ENCODE data around the gene PDZD8. TPM values are rescaled to one million over a fixed set of nuclear protein-coding genes. Genes with fewer than 3 reads are reported as not detected.

The PDZD8 gene
- total and polyA plus RNA-seq, 12 donors = 1.7 to 45.7 (median 25.0) TPM

GRCh38 chr10:117272195-117273076, 102.8 kb downstream of the PDZD8 start:
- no peaks in the 10 kb centered on the region for H3K36me3 ChIP-seq (replicated peaks in 1 of 2)
- H3K27me3 ChIP-seq = no peaks in the 10 kb centered on the region
- no peaks in the 10 kb centered on the region for H3K9me3 ChIP-seq (replicated peaks in 1 of 3)
- H3K27ac ChIP-seq = peak overlapping the region in 1 of 5 donors; percentile 39
- 53 to 70% (median 55%) methylated on average over 13 of the region's 13 CpGs for WGBS, 4 donors
- TF ChIP-seq, protein P1, sequence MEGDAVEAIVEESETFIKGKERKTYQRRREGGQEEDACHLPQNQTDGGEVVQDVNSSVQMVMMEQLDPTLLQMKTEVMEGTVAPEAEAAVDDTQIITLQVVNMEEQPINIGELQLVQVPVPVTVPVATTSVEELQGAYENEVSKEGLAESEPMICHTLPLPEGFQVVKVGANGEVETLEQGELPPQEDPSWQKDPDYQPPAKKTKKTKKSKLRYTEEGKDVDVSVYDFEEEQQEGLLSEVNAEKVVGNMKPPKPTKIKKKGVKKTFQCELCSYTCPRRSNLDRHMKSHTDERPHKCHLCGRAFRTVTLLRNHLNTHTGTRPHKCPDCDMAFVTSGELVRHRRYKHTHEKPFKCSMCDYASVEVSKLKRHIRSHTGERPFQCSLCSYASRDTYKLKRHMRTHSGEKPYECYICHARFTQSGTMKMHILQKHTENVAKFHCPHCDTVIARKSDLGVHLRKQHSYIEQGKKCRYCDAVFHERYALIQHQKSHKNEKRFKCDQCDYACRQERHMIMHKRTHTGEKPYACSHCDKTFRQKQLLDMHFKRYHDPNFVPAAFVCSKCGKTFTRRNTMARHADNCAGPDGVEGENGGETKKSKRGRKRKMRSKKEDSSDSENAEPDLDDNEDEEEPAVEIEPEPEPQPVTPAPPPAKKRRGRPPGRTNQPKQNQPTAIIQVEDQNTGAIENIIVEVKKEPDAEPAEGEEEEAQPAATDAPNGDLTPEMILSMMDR (IDR thresholded peaks at IDR 0.05) = no peak
- no peak for TF ChIP-seq POLR2A (IDR thresholded peaks at IDR 0.05)
- H3K4me1 ChIP-seq (replicated peaks in 1 of 2) = peaks cover 0 to 5% of the 10 kb centered on the region in 2 donors
- peak in 5 of 7 donors; percentile 22 to 61 (median 35) for DNase-seq
- intact Hi-C loops (cut with DNase I) = no loop called here
- H3K4me3 ChIP-seq = no peak overlapping the region

DNA sequence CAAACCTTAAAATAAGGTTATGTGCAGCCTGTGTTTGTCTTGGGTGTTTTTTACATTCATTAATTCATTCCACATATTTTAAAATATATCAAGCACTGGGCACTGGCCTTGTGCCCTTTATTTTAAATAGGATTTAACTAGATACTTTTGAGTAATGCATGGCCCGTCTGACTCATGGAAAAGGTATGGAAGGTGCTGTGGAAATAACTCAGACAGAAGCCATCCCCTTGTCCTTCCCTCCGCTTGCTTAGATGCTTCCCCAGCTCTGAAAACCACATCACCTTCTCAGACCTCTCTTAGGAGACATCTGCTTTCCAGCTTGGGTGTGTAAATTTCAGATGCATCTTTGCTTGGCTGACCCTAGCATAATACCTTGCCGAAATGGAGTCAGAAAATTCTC, 103.8 kb downstream of the PDZD8 start:
- no peaks in the 10 kb centered on the region for H3K27me3 ChIP-seq
- intact Hi-C loops (cut with DNase I) = no loop called here
- H3K36me3 ChIP-seq (replicated peaks in 1 of 2) = no peaks in the 10 kb centered on the region
- H3K9me3 ChIP-seq (replicated peaks in 1 of 3) = no peaks in the 10 kb centered on the region
- H3K27ac ChIP-seq = no peak overlapping the region
- WGBS, 4 donors = 87 to 95% (median 89%) methylated on average over 3 of the region's 3 CpGs
- no peak overlapping the region for H3K4me3 ChIP-seq
- no peak for DNase-seq
- TF ChIP-seq, protein P1 (IDR thresholded peaks at IDR 0.05) = no peak
- TF ChIP-seq POLR2A (IDR thresholded peaks at IDR 0.05) = no peak
- peaks cover 0 to 5% of the 10 kb centered on the region in 2 donors for H3K4me1 ChIP-seq (replicated peaks in 1 of 2)

- H3K27me3 ChIP-seq = peaks cover 6% of the 10 kb centered on the region
- no peak overlapping the region for H3K4me3 ChIP-seq
- no peaks in the 10 kb centered on the region for H3K9me3 ChIP-seq (replicated peaks in 1 of 3)
- 91 to 95% (median 93%) methylated on average over 2 of the region's 2 CpGs for WGBS, 4 donors
- no peak for TF ChIP-seq POLR2A (IDR thresholded peaks at IDR 0.05)
- TF ChIP-seq, protein P1 (IDR thresholded peaks at IDR 0.05) = no peak
- peaks cover 0 to 5% of the 10 kb centered on the region in 2 donors for H3K4me1 ChIP-seq (replicated peaks in 1 of 2)
- intact Hi-C loops (cut with DNase I) = no loop called here
- no peak overlapping the region for H3K27ac ChIP-seq
- DNase-seq = no peak
- H3K36me3 ChIP-seq (replicated peaks in 1 of 2) = no peaks in the 10 kb centered on the region
Measured at GRCh38 chr10:117268907-117269306, 106.3 kb downstream of the PDZD8 start.

DNA sequence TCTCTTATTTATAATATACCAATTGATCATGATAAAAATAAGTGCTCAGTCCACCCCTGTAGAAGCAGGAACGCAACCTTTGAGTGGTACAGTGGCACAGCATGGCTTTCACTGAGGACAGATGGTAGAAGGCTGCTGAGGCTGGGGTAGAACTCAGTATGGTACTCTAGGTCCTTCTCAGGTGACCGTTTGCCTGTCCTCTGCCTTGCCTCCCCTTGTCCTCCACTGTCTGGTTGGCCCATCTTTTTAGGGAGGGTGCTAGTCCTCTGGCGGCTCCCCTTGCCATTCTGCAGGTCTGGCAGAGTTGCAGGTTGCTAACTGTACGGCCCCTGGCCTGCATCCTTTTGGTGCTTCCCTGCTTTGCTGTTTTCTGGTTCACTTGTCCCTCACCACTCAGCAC, 107.0 kb downstream of the PDZD8 start:
- H3K4me1 ChIP-seq (replicated peaks in 1 of 2) = peaks cover 0 to 5% of the 10 kb centered on the region in 2 donors
- no peak overlapping the region for H3K27ac ChIP-seq
- DNase-seq = no peak
- 80 to 98% (median 92%) methylated on average over 4 of the region's 4 CpGs for WGBS, 4 donors
- H3K27me3 ChIP-seq = peaks cover 6% of the 10 kb centered on the region
- H3K4me3 ChIP-seq = no peak overlapping the region
- intact Hi-C loops (cut with DNase I) = no loop called here
- TF ChIP-seq POLR2A (IDR thresholded peaks at IDR 0.05) = no peak
- TF ChIP-seq, protein P1 (IDR thresholded peaks at IDR 0.05) = no peak
- H3K36me3 ChIP-seq (replicated peaks in 1 of 2) = no peaks in the 10 kb centered on the region
- no peaks in the 10 kb centered on the region for H3K9me3 ChIP-seq (replicated peaks in 1 of 3)

Measured in adrenal gland (tissue), 12 donors.